SK-N-MC (cell line): ENCODE data around the gene RBBP8.

Experiments used
- EZH2 ChIP-seq: fragments of 200-600 bp; sonication (generic); IDR thresholded peaks from one replicate; pipeline ENCODE4 v1.6.1; 2017; ENCODE audit warnings: antibody characterized with exemption
- FOXP2 ChIP-seq: optimal IDR thresholded peaks from 2 replicates; pipeline ENCODE3; 2011; ENCODE audit warnings: mild to moderate bottlenecking, moderate library complexity; ENCODE audit not compliant: insufficient read depth; ENCODE audit errors: extremely low read length, control extremely low read depth
- POLR2AphosphoS5 ChIP-seq: IDR thresholded peaks from 2 replicates; pipeline ENCODE4 v1.6.1; 2012; ENCODE audit warnings: mild to moderate bottlenecking, low read depth, low read length, borderline replicate concordance

- TF ChIP-seq EZH2: no peak
- no peak for TF ChIP-seq POLR2AphosphoS5
- no peak for TF ChIP-seq FOXP2
Measured at GRCh38 chr18:23069481-23069880, 136.4 kb downstream of the RBBP8 start.
